DMS53 treated with DMSO at 0.1 percent for 48 hours (cell line): ENCODE data around the gene TXNDC11.

Experiments used
- DNase-seq: peaks from one replicate; lab custom pipeline; 2025; ENCODE audit not compliant: unreplicated experiment; lab: John Stamatoyannopoulos, UW

The TXNDC11 gene

DNA sequence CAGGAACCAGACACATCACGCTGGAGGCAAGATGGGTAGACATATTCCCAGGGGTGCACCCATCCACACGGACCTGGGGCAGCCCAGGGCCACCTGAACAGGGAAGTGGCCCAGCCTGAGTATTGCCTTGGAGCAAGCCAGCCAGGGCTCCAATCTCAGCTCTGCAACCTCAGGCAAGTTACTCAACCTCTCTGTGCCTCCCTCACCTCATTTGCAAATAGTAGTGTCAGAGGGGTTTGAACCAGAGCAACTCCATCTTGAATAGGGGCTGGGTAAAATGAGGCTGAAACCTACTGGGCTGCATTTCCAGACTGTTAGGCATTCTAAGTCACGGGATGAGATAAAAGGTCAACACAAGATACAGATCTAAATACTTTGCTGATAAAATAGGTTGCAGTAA lies 109.5 kb downstream of the TXNDC11 start:
- no peak for DNase-seq

DNA sequence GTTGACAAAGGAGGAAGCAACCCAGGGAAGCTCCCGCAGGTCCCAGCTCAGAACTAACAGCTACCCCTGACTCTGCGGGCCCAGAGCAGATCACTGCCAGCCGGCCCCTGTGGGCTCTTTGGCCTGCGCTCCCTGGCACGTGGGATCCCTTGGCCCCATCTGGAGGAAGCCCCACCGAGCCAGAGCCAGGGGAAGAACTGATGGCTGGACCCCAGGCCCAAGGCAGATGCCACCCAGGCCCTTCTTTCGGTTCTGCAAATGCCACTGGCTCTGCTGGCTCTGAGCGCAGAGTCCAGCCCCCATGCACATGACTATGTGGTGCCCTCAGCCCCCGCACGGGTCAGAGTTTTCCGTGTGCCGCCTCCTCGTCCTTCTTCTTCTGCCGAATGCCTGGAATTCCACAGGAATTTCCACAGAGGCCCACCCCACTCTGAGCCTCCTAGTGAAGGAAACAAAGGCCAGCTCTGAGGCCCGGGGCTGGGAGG lies 110.2 kb downstream of the TXNDC11 start:
- DNase-seq = no peak

DNA sequence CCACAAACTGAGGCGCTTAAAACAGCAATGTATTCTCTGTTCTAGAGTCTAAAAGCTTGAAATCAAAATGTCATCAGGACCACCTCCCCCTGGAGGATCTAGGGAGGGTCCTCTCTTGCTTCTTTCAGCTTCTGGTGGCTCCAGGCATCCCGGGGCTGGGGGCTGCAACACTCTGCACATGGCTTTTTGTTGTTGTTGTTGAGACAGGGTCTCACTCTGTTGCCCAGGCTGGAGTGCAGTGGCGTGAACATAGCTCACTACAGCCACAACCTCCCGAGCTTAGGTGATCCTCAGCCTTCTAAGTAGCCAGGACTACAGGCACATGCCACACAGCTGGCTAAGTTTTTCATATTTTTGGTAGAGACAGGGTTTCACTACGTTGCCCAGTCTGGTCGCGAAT lies 111.4 kb downstream of the TXNDC11 start:
- DNase-seq = no peak

DNA sequence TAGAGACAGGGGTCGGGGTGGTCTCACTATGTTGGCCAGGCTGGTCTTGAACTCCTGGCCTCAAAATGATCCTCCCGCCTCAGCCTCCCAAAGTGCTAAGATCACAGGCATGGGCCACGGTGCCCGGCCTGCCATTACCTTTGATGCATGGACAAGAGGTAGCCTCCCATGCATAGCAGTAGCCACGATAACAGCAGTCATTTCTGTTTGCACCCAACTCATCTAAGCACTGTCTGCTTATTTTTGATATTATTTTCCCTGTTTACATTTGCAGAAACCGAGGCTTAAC lies 111.9 kb downstream of the TXNDC11 start:
- DNase-seq = no peak

DNA sequence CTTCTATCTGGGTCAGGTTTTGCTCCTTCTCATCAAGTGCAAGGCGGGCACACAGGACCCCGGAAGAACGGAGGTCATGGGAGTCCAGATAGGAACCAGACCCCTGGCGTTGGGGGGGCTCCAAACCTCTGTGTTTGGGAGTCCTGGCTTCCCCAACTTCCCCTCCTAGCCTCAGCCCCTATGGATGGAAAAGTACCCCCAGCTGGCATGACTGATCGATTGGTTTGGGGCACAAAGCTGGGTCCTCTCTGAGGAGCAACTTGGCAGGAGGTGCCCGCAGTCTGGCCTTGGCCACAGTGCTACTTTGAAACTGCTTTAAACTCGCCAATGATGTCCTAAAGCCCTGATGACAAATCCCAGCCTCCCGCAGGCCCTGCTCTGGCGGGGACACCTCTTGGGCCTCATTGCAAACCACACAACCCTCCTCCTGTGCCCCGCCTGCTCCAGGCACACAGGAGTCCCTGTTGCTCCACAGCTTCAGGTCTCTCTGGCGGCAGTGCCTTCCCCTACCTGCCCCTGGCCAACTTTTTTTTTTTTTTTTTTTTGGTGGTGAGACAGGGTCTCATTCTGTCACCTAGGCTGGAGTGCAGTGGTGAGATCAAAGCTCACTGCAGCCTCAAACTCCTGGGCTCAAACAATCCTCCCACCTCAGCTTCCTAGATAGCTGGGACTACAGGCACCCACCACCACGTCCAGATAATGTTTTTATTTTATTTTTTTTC lies 112.5 kb downstream of the TXNDC11 start:
- no peak for DNase-seq
